VCaP (cell line): ENCODE results near the gene KCNJ1.

ENCODE experiments used
- H3K27ac ChIP-seq: fragments of 450-650 bp; 2 replicates; pipeline ENCODE4 v1.5.1; 2017
- CTCF ChIP-seq: fragments of 450-650 bp; conservative IDR thresholded peaks from 2 replicates; pipeline ENCODE4 v1.5.1; 2017; ENCODE audit warnings: mild to moderate bottlenecking, moderate library complexity

Gene KCNJ1

GRCh38 chr11:128827191-128827893, 39.8 kb downstream of the KCNJ1 start:
- no peak overlapping the region for H3K27ac ChIP-seq
- TF ChIP-seq CTCF: no peak

- TF ChIP-seq CTCF: no peak
- H3K27ac ChIP-seq: no peak overlapping the region
These were observed 41.9 kb downstream of the KCNJ1 start for GRCh38 chr11:128825050-128825784.

- no peak for TF ChIP-seq CTCF
- no peak overlapping the region for H3K27ac ChIP-seq
These were observed 42.7 kb downstream of the KCNJ1 start for GRCh38 chr11:128824191-128825049.

- TF ChIP-seq CTCF: no peak
- no peak overlapping the region for H3K27ac ChIP-seq
These were observed 43.3 kb downstream of the KCNJ1 start for GRCh38 chr11:128823753-128824152.

GRCh38 chr11:128822130-128822529, 45.0 kb downstream of the KCNJ1 start:
- no peak for TF ChIP-seq CTCF
- H3K27ac ChIP-seq: no peak overlapping the region

- H3K27ac ChIP-seq: no peak overlapping the region
- no peak for TF ChIP-seq CTCF
These were observed 45.5 kb downstream of the KCNJ1 start for GRCh38 chr11:128821556-128821955.

GRCh38 chr11:128819198-128819597, 47.9 kb downstream of the KCNJ1 start:
- H3K27ac ChIP-seq: no peak overlapping the region
- TF ChIP-seq CTCF: no peak
